ENCODE results near the gene ANGPTL2.

- TF ChIP-seq CTCF (IDR thresholded peaks at IDR 0.05) (no peak), POLR2A (IDR thresholded peaks at IDR 0.05) (no peak)
Measured at GRCh38 chr9:127135056-127135745, 12.8 kb upstream of the ANGPTL2 start.
